BE2C (cell line): Measurements from ENCODE around the gene COMMD6. TPM values are rescaled to one million over a fixed set of nuclear protein-coding genes. Genes with fewer than 3 reads are reported as not detected.
A peak's percentile ranks its signal among the peaks of the same experiment; 100 is the strongest.

Experiments
- DNase-seq: peaks from one replicate; pipeline ENCODE4 v3.0.0-alpha.2; 2020
- H3K27me3 ChIP-seq: fragments of 250-450 bp; sonication (Bioruptor Pico); 2 replicates; pipeline ENCODE4 v1.5.1; 2020; ENCODE audit warnings: mild to moderate bottlenecking
- H3K36me3 ChIP-seq: fragments of 250-450 bp; sonication (Bioruptor Pico); 2 replicates; pipeline ENCODE4 v1.5.1; 2020; ENCODE audit warnings: mild to moderate bottlenecking
- H3K4me1 ChIP-seq: fragments of 250-450 bp; sonication (Bioruptor Pico); 2 replicates; pipeline ENCODE4 v1.5.1; 2020
- H3K4me3 ChIP-seq: 2 replicates; pipeline ENCODE4 v1.5.1; 2011; ENCODE audit warnings: low read depth, low read length
- H3K9me3 ChIP-seq: fragments of 250-450 bp; sonication (Bioruptor Pico); 2 replicates; pipeline ENCODE4 v1.5.1; 2020
- CTCF ChIP-seq: IDR thresholded peaks from 2 replicates; pipeline ENCODE4 v1.5.1; 2012; ENCODE audit warnings: mild to moderate bottlenecking, low read depth, low read length
- polyA plus RNA-seq: library from polyadenylated mRNA; unstranded; fragments of >200 nt; gene quantifications from one replicate; pipeline ENCODE4 v1.2.1, GENCODE V29; 2012; ENCODE audit warnings: low read depth, missing spikeins; ENCODE audit not compliant: insufficient read length, insufficient read depth

Gene COMMD6
- 104 TPM for polyA plus RNA-seq

- no peaks in the 10 kb centered on the region for H3K27me3 ChIP-seq
- peak; percentile 91 for DNase-seq
- H3K9me3 ChIP-seq, result no peaks in the 10 kb centered on the region
- H3K4me1 ChIP-seq, result no peaks in the 10 kb centered on the region
- H3K36me3 ChIP-seq, result peaks cover 4% of the 10 kb centered on the region; the same call in 1 of the 2 replicates
- peak within 1 kb of the TSS; percentile 87 for H3K4me3 ChIP-seq
- TF ChIP-seq CTCF, result no peak; the same call in 1 of the 2 replicates
Observed at GRCh38 chr13:75537401-75538365, at the start of gene COMMD6. COMMD6 (minus strand) TSS chr13:75537841; CDS start chr13:75537805, 36 bp downstream.

- Histone ChIP-seq H3K4me1 (no peaks in the 10 kb centered on the region), H3K36me3 (peaks cover 15% of the 10 kb centered on the region), H3K4me3 (no peak overlapping the region), H3K27me3 (no peaks in the 10 kb centered on the region), H3K9me3 (no peaks in the 10 kb centered on the region)
- no peak for DNase-seq
- TF ChIP-seq CTCF, result no peak
Observed at GRCh38 chr13:75585153-75585552, 47.5 kb upstream of the COMMD6 start.

GRCh38 chr13:75583091-75583490, 45.5 kb upstream of the COMMD6 start:
- Histone ChIP-seq H3K36me3 (peaks cover 15% of the 10 kb centered on the region), H3K4me1 (no peaks in the 10 kb centered on the region; the same call in 1 of the 2 replicates), H3K4me3 (no peak overlapping the region), H3K9me3 (no peaks in the 10 kb centered on the region), H3K27me3 (no peaks in the 10 kb centered on the region)
- no peak for TF ChIP-seq CTCF
- DNase-seq, result no peak

GRCh38 chr13:75581874-75582640, 44.4 kb upstream of the COMMD6 start:
- no peaks in the 10 kb centered on the region; the same call in 1 of the 2 replicates for H3K4me1 ChIP-seq
- peaks cover 15% of the 10 kb centered on the region for H3K36me3 ChIP-seq
- no peaks in the 10 kb centered on the region for H3K9me3 ChIP-seq
- H3K27me3 ChIP-seq, result no peaks in the 10 kb centered on the region
- DNase-seq, result no peak
- H3K4me3 ChIP-seq, result no peak overlapping the region
- no peak for TF ChIP-seq CTCF

GRCh38 chr13:75579529-75579928, 41.9 kb upstream of the COMMD6 start:
- H3K27me3 ChIP-seq, result no peaks in the 10 kb centered on the region
- no peak overlapping the region for H3K4me3 ChIP-seq
- peaks cover 18% of the 10 kb centered on the region for H3K36me3 ChIP-seq
- no peaks in the 10 kb centered on the region; the same call in 1 of the 2 replicates for H3K4me1 ChIP-seq
- H3K9me3 ChIP-seq, result no peaks in the 10 kb centered on the region
- DNase-seq, result no peak
- no peak for TF ChIP-seq CTCF
